GM21737 (cell line): ENCODE data around the gene FGD2.
"Not testable (repeated sequence)": the region's sequence is repeated elsewhere in the genome, so short reads cannot be mapped to it uniquely, and the experiment has no call there.

ENCODE experiments used
- ATAC-seq: cut with Tn5 transposase; IDR thresholded peaks from one replicate; pipeline ENCODE4 v1.9.1; 2021; ENCODE audit warnings: mild to moderate bottlenecking, moderate library complexity; ENCODE audit not compliant: unreplicated experiment

Gene FGD2

DNA sequence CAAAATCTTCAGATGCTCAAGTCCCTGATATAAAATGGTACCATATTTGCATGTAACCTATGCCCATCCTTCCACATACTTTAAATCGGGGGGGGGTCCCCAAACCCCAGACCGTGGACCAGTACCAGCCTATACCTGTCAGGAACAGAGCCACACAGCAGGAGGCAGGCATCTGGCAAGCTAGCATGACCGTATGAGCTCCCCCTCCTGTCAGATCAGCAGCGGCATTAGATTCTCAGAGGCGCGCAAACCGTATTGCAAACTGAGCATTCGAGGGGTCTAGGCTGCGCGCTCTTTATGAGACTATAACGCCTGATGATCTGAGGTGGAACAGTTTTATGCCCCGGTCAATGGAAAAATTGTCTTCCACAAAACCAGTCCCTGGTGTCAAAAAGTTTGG is 30.7 kb downstream of the FGD2 start:
- no peak for ATAC-seq

DNA sequence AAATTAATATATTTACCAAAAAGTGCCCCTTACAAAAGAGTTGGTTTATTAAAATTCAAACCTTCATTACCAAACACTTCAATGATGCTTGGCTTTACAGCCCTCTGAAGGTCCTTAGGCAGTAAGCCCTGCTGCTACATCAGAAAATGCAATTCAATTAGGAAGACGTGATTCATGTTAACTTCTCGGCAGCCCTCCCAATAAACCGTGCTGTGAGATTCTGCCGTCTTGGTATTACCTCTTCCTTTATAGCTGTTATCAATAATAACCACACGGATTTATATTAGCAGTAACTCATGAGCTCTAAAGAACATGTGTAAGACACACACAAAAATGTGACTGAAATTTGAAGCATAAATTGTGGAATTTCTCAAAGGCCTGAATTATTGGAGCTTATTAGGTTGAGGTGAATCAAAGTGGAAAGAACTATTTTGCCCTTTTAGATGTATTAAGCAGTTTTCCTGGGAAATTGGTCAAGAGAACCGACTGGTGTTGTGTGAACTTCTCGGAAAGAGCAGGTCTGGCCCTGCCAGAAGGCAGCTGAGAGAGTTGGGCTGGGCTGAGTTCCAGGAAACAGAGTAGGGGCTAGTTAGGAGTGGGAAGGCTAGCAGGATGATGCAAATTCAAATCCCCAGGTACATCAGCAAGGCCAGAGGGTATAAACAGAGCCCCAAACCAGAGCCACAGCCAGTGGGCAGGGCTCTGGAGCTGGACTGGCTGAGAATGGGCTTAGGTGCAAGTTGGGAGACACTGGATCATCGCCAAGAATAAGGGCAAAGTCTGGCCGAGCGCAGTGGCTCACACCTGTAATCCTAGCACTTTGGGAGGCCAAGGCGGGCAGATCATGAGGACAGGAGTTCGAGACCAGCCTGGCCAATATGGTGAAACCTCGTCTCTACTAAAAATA is 33.1 kb downstream of the FGD2 start:
- no peak for ATAC-seq

DNA sequence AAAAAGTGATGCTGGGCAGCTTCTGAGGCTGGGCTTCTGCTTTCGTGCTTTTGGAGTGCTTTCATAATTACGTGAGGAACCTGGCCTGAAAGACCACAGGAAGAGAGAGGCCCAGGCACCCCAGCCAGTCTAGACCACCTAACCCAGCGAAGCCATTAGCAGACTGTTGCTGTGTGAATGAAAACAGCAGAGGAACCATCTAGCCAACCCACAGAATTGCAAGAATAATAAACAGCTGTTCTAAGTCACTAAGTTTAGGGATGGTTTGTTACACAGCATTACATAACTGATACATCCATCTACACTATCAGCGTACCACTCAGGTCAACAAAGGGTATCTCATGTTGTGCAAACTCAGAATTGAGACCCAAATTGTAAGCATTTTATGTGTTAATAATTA is 34.5 kb downstream of the FGD2 start:
- no peak for ATAC-seq

DNA sequence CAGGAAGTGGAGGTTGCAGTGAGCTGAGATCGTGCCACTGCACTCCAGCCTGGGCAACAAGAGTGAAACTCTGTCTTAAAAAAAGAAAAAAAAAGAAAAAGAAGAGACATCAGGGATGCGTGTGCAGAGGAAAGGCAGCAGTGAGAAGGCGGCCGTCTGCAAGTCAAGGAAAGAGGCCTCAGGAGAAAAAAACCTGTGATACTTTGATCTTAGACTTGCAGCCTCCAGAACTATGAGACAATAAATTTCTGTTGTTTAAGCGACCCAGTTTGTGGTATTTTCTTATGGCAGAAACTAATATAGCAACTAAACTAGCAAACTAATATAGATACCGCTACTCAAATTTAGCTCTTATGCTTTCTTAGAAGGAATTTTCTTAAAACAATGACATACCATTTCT is 36.1 kb downstream of the FGD2 start:
- no peak for ATAC-seq

DNA sequence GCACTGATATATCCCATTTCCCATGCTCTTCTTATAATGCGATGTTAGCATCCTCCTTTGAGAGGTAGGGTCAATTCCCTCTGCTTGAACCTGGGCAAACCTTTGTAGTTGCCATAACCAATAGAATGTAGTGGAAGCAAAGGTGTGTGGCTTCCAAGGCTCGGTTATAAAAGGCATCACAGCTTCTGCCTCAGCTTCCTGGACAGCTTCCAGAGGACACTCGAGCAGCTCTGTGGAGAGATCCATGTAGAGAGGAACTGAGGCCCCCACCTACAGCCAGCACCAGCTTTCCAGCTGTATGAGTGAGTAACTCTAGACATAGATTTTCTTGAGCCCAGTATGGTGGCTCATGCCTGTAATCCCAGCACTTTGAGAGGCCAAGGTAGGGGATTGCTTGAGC is 36.7 kb downstream of the FGD2 start:
- no peak for ATAC-seq

DNA sequence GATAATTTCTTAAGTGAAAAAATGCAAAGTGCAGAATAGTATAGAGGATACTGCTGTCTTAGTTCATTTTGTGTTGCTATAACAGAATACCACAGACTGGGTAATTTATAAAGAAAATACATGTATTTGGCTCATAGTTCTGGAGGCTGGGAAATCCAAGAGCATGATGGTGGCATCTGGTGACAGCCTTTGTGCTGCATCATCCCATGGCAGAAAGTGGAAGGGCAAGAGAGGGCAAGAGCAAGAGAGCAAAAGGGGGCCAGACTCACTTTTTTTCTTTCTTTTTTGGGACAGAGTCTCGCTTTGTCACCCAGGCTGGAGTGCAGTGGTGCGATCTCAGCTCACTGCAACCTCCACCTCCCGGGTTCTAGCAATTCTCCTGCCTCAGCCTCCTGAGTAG is 37.6 kb downstream of the FGD2 start:
- not testable (repeated sequence) for ATAC-seq

DNA sequence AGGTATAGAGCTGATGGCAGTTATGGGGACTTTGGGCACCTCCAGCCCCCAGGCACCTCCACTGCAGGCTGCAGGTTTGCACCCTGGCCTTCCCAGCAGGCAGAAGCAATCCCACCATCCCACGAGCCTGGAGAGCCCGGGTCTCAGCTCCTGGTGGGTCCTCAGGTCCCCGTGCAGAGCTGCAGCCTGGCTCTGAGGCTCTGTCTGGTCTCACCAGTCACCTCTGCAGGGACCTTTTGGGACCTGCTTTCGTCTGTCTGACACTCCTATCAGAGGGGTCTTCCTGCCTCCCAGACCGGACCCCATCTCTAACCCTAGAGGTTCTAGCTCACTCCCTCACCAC is 41.9 kb downstream of the FGD2 start:
- no peak for ATAC-seq

DNA sequence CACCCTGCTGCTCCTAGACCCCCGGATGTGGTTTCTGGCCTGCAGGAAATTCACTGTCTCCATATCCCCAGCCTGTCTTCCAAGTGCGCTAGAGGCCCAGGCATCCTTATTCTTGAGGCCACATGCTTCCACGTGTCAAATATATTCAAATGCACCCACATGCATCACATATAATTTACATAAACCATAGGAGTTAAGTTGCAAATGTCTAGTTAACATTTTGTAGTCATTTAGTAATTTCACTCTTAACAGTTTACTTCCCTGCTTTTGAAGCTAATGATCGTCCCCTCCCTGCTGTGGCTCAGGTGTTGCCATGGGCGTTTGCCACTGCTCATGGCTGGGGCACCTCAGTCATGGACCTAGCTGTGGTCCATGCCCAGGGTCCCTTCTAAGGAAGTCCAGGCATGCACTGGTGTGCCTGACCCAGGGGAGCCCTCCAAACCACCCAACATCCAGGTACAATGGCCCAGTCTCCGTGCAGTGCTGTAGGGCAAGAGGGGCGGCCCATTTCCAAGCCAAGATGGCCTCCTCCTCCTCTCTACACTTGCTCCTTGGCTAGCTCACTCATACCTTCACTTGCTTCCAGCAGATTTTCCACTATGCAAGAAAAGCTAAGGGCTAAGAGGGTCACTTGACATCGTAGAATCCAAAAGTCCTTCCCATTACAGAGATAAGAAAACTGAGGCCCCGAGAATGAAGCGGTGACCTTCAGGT is 42.4 kb downstream of the FGD2 start:
- ATAC-seq: no peak

DNA sequence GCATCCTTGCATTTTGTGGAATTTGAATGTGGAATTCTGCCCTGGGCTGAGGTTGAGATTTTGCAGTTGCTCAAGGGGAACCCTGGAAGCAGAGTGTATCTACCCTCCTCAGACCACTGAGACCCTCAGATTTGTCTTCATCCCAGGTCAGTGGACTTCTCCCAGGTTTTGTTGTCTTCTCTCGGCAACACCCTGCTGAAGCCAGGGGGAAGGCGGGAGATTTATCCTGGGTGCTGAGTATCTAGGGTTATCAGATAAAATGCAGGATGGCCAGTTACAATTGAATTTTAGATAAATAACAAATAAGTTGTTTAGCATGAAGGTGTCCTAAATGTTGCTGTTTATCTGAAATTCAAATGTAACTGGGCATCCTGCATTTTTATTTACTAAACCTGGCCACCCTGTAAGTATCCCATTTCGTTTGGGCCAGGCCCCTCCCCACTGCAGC is 43.0 kb downstream of the FGD2 start:
- no peak for ATAC-seq

DNA sequence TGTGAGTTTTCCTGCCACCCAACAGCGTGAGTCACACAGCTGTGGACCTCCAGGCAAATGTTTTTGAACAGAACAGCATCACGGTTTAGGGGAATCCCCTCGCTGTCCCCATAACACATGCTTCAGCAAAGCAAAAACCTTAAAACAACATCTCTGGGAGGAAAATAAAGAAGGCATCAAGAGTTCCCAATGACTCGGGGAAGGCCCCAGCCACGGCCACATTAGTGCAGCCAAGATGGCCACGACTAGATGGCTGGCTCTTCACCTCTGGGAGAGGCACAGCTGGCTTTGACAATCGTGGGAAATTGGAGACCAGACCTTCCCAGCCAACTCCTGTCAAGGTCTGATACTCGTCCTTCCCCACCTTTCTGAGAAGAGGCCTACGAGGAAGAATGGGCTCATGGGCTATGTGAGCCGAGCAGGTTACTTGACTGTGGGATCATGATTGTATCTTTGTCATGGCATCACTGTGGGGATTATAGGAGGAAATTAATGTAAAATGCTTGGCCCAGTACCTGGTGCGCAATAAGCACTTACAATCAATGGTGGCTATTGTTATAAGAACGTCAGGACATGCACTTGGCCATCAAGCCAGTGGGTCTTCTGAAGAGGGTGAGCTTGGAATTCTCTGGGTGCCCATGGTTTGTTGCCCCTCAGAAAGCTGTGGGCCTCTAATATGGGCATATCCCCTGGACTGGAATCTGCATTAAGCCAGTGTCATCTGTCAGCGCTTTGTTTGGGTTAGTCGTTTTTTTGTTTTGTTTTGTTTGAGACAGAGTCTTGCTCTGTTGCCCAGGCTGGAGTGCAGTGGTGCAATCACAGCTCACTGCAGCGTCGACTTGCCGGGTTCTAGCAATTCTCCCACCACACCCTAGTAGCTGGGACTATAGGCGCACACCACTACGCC is 43.6 kb downstream of the FGD2 start:
- ATAC-seq: peak; percentile 51

DNA sequence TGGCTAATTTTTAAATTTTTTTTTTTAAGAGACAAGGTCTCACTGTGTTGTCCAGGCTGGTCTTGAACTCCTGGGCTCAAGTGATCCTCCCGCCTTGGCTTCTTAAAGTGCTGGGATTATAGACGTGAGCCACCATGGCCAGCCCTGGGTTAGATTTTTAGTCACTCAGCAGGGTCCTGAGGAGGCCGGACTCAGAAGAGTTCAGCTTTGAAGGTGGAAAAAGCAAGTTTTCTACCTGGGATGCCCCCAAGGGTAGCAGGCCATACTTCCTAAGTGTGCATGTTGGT is 44.2 kb downstream of the FGD2 start:
- no peak for ATAC-seq

DNA sequence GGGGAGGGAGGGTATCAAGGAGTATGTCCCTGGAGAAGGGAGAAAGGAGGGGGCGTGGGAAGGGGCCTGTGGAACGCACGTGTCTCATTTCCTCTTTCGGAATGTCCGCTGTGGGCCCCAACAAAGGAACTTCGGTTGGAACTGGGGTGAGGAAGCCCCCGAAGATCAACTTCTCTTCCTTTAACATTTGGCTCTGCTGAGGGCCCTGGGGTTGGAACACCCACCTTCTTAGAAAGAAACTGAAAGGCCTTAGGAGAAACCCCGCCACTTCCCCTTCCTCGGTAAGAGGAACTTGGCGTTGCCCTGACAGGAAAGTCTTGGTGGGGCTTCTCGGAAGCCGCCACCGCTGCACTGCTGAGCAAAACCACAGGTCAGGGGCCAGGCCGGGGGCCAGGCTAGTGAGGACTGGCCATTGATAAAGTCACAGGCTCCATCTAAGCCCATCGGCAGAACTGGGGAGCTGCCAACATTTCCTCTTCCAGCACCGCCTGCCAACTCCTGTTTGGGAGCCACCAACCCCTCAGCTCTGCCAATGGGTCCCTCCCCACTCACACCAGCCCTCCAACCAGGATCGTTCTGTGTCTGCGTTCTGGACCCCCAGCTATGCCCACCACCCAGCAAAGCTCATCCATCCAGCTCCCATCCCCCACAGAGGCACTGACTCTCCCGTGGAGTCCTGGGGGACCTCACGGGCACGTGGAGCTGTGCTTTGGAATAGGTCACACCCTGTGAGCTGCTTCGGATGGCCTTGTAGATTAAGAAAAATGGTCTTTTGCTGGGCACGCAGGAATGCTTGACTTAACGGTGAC is 44.8 kb downstream of the FGD2 start:
- no peak for ATAC-seq

DNA sequence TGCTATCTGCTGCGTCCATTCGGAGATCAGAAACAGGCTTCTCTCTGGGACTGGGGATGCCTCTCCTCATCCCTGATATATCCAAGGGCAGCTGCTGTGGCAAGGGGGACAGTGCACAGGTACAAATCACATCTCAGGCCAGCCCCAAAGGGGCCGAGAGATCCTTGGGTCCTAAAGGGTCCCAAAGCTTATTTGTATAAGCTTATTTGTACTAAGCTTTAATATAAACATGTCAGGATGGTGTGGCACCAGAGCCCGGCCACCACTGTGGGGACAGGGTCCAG is 45.3 kb downstream of the FGD2 start:
- no peak for ATAC-seq

DNA sequence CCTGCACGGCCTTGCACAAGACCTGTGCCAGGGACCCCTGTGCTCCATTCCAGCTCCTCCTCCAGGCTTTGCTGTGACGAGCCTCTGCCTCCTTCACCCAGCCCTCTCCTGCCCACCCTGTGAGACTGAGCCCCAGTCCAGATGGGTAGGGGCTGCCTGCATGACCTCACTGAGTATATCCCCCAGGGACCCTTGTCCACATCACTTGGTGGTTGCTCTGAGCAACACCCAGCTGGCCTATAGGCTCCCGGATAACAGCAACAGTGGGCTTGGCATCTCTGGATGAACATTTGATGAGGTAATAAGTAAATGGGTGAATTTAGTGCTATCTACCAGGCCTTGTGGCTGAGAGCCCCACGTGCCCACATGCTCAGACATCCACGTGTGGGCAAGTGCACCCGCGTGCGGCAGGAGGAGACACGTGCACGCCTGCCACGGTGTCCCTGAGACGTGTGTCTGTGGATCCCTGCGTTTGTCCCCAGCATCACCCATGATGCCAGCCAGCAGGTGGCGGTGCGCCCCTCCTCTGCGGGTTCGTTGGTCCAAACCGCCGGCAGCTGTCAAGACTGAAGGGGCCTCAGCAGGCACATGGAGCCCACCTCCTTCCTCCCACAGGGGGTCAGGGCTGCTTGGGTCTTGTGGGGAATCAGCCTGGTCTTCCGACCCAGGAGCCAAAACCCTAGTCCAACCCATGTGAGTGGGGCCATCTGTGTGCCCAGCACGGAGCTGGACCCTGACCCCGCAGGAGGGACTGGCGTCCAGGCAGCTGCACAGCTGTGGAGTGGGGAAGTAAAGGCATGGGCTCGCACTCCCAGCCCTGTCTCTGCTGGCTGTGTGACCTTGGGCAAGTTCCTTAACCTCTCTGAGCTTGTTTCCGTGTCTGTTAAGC is 45.9 kb downstream of the FGD2 start:
- peak; percentile 34 for ATAC-seq

DNA sequence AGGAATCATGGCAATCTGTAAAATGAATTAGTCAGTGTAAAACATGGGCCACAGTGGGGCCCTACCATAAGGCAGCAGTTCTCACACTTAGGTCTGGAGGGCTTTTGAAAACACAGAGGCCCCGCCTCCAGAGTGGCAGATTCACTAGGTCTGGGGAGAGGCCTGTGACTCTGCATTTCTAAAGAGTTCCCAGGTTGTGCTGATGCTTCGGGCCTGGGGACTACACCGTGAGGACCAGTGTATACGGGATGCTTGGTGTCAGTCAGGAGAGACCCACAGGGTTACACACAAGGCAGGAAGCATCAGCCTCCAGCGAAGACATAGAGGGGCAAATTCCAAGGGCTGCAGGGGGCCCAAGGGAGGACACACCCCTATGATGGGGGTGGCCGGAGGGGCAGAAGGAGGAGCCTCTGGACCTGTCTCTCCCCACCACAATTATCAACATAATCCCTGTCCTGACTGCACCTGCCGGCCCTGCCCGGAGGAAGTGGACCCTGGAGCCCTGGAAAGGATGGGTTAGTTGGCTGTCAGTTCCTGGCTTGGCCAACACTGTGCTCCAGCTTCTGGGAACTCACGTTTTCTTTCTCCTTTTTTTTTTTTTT is 46.7 kb downstream of the FGD2 start:
- no peak for ATAC-seq

DNA sequence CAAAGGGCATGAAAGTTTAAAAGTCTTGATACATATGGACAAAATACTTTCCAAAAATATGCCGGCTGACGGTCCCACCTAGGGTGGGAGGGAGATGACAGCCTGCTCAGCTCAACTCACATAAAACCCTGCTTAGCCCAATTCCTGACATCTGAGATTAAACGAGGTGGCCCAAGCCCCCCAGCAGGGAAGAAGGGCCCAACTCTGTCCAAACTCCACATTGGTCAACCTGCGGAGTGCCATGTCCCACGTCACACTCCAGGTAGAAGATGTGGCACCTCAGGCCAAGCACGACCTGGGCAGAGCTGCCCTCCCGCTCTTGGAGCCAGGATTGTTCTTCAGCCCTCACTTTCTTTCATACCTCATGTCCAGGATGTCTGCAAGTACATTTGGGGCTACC is 48.2 kb downstream of the FGD2 start:
- no peak for ATAC-seq

DNA sequence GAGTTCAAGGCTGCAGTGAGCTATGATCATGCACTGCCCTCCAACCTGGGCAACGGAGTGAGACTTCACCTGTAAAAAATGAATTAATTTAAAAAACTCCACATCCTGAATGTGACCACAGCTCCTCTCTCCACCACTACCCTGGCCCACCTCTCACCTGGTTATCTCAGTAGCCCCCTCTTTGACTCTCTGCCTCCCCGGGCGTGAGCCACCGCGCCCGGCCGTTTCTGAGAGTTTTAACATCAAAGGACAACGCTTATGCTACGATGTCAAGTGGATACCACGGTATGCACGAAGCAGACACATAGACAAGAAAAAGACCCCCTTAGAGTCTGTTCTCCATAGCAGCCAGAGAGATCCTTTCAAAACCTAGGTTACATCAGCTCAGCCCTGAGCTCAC is 48.7 kb downstream of the FGD2 start:
- ATAC-seq: no peak

DNA sequence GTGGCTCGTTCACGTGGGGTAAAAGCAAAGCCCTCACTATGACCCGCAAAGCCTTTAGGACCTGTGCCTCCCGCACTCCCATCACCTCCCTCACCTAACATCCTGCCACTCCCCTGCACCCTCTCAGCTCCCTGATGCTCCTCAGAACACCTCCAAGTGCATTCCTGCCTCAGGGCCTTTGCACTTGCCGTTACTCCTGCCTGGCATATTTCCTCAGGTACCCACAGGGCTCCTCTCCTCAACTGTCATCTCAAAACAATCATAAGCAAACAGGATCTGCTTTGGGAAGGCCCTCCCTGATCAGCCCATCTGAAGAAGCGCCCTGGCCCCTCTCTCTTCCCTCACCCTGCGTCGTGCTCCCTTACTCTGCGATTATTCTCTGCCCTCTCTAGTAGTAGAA is 49.1 kb downstream of the FGD2 start:
- ATAC-seq: no peak

DNA sequence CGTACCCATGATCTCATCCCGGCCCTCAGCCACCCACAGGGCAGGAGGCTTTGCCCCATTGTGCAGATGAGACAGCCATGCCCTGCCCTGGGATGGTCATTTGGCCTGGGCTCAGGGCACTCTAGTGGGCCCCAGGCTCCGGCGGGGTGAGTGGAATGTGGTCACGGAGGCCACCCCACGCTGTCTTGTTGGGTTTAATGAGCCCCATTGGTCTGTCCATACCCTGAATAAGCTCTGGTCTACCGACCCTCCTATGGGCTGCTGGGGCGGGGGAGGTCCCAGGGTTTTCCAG is 50.6 kb downstream of the FGD2 start:
- ATAC-seq: no peak
